Naive thymus-derived CD8-positive, alpha-beta T cell (primary cell): Measurements from ENCODE around the gene ETV1. TPM values are rescaled to one million over a fixed set of nuclear protein-coding genes. Genes with fewer than 3 reads are reported as not detected.

ENCODE experiments used
- ATAC-seq, 2 donors: fragments of 150-1000 bp; cut with Tn5 transposase in 1 of 2; sonication (Bioruptor Pico), chemical (Tn5 transposase) in 1 of 2; 1 replicate in 1 of 2; 2 replicates in 1 of 2; pipeline ENCODE4 v1.10.0; 2021; ENCODE audit warnings: mild to moderate bottlenecking in 2 of 2, moderate library complexity in 2 of 2
- POLR2A ChIA-PET: fragments of 350-600 bp; sonication (Branson Sonifier 250); formaldehyde crosslinking; loops from one replicate; lab custom pipeline; 2021; ENCODE audit warnings: antibody characterized with exemption; lab: Charles Lee
- DNase-seq, 10 donors: peaks; one replicate each; pipeline versions ENCODE4 v3.0.0 to v3.0.0-alpha.2; 2020 to 2022
- H3K27ac Mint-ChIP-seq, 10 donors: one replicate each; pipeline ENCODE4 v1.8.0; 2020 to 2022; ENCODE audit warnings: mild to moderate bottlenecking in 10 of 10, mixed read lengths in 10 of 10, moderate library complexity in 4 of 10, inconsistent platforms in 1 of 10
- H3K27me3 Mint-ChIP-seq, 5 donors: one replicate each; pipeline ENCODE4 v1.8.0; 2021 to 2022; ENCODE audit warnings: mixed read lengths in 5 of 5
- H3K36me3 Mint-ChIP-seq, 3 donors: one replicate each; pipeline ENCODE4 v1.8.0; 2020 to 2022; ENCODE audit warnings: mixed read lengths in 3 of 3, mild to moderate bottlenecking in 2 of 3, inconsistent platforms in 1 of 3
- H3K4me1 Mint-ChIP-seq, 4 donors: one replicate each; pipeline ENCODE4 v1.8.0; 2021 to 2022; ENCODE audit warnings: mixed read lengths in 4 of 4
- H3K4me3 Mint-ChIP-seq, 10 donors: one replicate each; pipeline ENCODE4 v1.8.0; 2020 to 2022; ENCODE audit warnings: mild to moderate bottlenecking in 10 of 10, mixed read lengths in 10 of 10, moderate library complexity in 6 of 10, inconsistent platforms in 1 of 10
- H3K9me3 Mint-ChIP-seq, 9 donors: one replicate each; pipeline ENCODE4 v1.8.0; 2020 to 2022; ENCODE audit warnings: mixed read lengths in 9 of 9, mild to moderate bottlenecking in 3 of 9, inconsistent platforms in 1 of 9, moderate library complexity in 1 of 9
- polyA plus RNA-seq, 3 donors: library from polyadenylated mRNA; unstranded; fragments of 300-500 nt; fragmentation: Illumina TruSeq; gene quantifications; one replicate each; pipeline ENCODE4 v1.2.3, GENCODE V29; 2021
- total RNA-seq, 8 experiments: library from RNA in 2 of 8; stranded (reverse) in 2 of 8; gene quantifications; one replicate each; pipeline ENCODE4 v1.2.3 and lab custom pipeline; 2021 to 2026

The ETV1 gene
- total and polyA plus RNA-seq, 5 experiments from 2014 or later: not detected

DNA sequence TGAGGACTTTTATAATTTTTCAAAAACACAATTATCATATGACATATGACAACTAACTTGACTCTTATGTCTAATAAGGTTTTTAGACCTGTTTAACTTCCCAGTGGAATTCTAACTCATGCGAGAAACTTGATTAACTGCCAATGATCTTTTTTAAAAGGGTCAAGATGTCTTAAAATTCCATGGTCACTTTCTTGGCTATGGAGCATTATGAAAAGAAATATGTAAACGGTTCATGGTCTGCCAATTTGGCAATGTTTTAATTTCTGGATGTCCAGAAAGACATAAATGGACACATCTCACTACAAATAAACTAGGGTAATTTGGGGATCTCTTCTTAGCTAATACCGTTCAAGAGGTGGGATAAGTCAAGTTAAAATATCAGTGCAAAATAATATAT lies 5.4 kb downstream of the ETV1 start:
- H3K27me3 Mint-ChIP-seq: peaks cover 2 to 30% (median 10%) of the 10 kb centered on the region in 5 donors

DNA sequence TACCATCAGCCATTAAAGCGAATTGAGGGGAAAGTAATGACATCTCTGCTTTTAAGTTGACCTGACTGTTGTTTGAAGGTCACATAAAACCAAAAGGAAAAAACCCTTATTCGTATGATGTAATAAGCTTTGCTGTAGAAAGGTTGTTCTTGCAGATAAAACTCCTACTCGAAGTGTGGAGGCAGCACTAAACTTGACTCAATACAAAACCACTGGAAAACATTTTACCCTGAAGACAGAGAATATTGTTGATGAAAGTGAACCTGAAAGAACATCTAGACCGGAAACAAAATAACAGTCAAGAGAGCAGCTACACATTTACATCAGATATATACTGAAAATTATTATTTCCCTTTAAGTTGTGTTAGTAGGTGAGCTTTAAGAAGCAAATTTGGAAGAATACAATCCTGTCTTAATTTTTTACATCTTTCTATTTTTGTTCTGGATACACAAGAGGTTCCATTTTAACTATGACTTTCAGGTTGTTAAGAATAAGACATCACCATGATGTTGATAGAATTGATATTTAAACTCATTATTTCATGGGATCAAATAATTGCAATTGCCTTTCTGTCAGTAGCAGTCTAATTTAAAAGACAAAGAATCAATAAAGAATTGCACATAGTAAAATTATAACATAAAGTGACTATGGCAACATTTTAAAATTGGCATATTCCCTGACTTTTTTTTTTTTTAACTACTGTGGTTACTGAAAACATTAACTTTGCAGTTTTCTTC lies 6.4 kb downstream of the ETV1 start:
- POLR2A ChIA-PET: no interaction called here
- H3K27me3 Mint-ChIP-seq: peaks cover 2 to 30% (median 10%) of the 10 kb centered on the region in 5 donors
- no peak for ATAC-seq
- no peak for DNase-seq
- H3K4me1 Mint-ChIP-seq: no peaks in the 10 kb centered on the region
- no peaks in the 10 kb centered on the region for H3K36me3 Mint-ChIP-seq
- H3K27ac Mint-ChIP-seq: no peak overlapping the region
- H3K4me3 Mint-ChIP-seq: no peak overlapping the region
- peaks cover 0 to 3% (median 0%) of the 10 kb centered on the region in 9 donors for H3K9me3 Mint-ChIP-seq

More for the DNA sequence above, 5.4 kb downstream of the ETV1 start:
- Mint-ChIP-seq H3K4me1 (no peaks in the 10 kb centered on the region), H3K27ac (no peak overlapping the region), H3K36me3 (no peaks in the 10 kb centered on the region), H3K4me3 (no peak overlapping the region), H3K9me3 (peaks cover 0 to 3% (median 0%) of the 10 kb centered on the region in 9 donors)
- POLR2A ChIA-PET: no interaction called here
- DNase-seq: no peak
- no peak for ATAC-seq

GRCh38 chr7:13981070-13981469 lies 8.4 kb downstream of the ETV1 start:
- no peaks in the 10 kb centered on the region for H3K4me1 Mint-ChIP-seq
- ATAC-seq (no peak), DNase-seq (no peak)
- no peaks in the 10 kb centered on the region for H3K36me3 Mint-ChIP-seq
- no peak overlapping the region for H3K4me3 Mint-ChIP-seq
- POLR2A ChIA-PET: no interaction called here
- H3K9me3 Mint-ChIP-seq: peaks cover 0 to 3% (median 0%) of the 10 kb centered on the region in 9 donors
- H3K27me3 Mint-ChIP-seq: peaks cover 2 to 22% (median 7%) of the 10 kb centered on the region in 5 donors
- no peak overlapping the region for H3K27ac Mint-ChIP-seq

DNA sequence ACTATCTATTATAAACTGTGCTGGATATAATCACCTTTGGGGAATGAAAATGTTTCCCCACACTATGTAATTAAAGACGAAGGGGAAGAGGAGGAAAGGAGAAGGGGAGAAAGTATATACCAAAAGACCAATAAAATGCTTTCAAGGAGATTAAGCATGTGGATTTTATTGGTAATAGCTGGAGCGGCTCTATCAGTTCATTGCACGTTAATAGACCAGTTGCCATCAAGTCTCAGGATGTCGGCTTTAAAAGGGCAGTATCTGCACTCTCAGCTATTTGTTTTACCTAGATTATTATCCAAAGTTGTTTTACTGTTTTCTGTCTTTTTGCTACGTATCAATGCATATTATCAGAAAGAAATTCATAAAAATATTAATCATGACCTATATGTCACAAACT lies 9.0 kb downstream of the ETV1 start:
- H3K27ac Mint-ChIP-seq: no peak overlapping the region
- no peaks in the 10 kb centered on the region for H3K9me3 Mint-ChIP-seq

DNA sequence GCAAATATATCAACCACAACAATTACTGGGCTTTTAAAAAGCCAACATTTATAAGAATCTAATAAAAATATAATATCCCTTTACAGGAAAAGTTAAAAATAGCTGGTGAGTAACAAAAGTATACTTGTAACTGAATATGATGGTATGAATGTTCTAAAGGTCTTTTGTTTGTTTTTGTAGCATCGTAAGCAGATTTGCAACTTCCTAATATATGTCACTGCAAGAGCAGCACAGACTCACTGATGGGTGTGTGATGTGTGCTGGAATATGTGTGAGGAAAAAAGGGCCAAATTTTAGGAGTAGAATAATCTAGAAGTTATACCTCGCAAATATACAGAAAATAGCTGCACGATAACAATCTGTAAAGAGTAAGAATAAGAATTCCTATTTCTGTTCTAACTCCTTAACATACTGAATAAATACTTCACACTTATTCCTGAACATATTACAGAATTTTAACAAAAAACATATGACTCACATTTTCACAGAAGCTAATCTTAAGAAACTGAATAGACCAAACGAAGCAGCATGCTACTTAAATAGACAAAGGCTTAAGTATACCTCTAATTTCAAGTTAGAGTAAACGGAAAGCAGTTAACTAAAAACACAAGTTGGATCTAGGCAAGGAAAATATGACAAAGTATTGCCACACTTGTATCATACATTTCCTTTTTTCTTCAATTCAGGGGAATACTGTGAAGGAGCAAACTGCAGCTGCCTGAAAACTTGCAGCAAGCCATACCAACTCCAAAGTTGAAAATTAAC lies 9.6 kb downstream of the ETV1 start:
- peaks cover 0 to 17% (median 3%) of the 10 kb centered on the region in 5 donors for H3K27me3 Mint-ChIP-seq
- no peaks in the 10 kb centered on the region for H3K4me1 Mint-ChIP-seq
- DNase-seq (no peak), ATAC-seq (no peak)
- H3K27ac Mint-ChIP-seq: no peak overlapping the region
- H3K4me3 Mint-ChIP-seq: no peak overlapping the region
- H3K36me3 Mint-ChIP-seq: no peaks in the 10 kb centered on the region
- POLR2A ChIA-PET: no interaction called here
- no peaks in the 10 kb centered on the region for H3K9me3 Mint-ChIP-seq

More for the DNA sequence above, 9.0 kb downstream of the ETV1 start:
- no peak for DNase-seq
- peaks cover 0 to 18% (median 2%) of the 10 kb centered on the region in 5 donors for H3K27me3 Mint-ChIP-seq
- ATAC-seq: no peak
- POLR2A ChIA-PET: no interaction called here
- H3K4me3 Mint-ChIP-seq: no peak overlapping the region
- no peaks in the 10 kb centered on the region for H3K4me1 Mint-ChIP-seq
- no peaks in the 10 kb centered on the region for H3K36me3 Mint-ChIP-seq

- Mint-ChIP-seq H3K27ac (no peak overlapping the region), H3K36me3 (no peaks in the 10 kb centered on the region), H3K4me3 (no peak overlapping the region), H3K9me3 (no peaks in the 10 kb centered on the region), H3K27me3 (peaks cover 2 to 22% (median 7%) of the 10 kb centered on the region in 5 donors), H3K4me1 (no peaks in the 10 kb centered on the region)
- ATAC-seq: no peak
- POLR2A ChIA-PET: no interaction called here
- no peak for DNase-seq
Measured at GRCh38 chr7:13976594-13976993, 12.9 kb downstream of the ETV1 start.

GRCh38 chr7:13965077-13965476 lies 24.4 kb downstream of the ETV1 start:
- H3K4me3 Mint-ChIP-seq: no peak overlapping the region
- H3K4me1 Mint-ChIP-seq: no peaks in the 10 kb centered on the region
- DNase-seq: no peak
- H3K27ac Mint-ChIP-seq: no peak overlapping the region
- H3K36me3 Mint-ChIP-seq: no peaks in the 10 kb centered on the region
- H3K9me3 Mint-ChIP-seq: peaks cover 0 to 1% (median 0%) of the 10 kb centered on the region in 9 donors
- no peaks in the 10 kb centered on the region for H3K27me3 Mint-ChIP-seq
- POLR2A ChIA-PET: no interaction called here
- ATAC-seq: no peak

- H3K4me1 Mint-ChIP-seq: no peaks in the 10 kb centered on the region
- H3K27ac Mint-ChIP-seq: no peak overlapping the region
- no peak overlapping the region for H3K4me3 Mint-ChIP-seq
- no peak for DNase-seq
- ATAC-seq: no peak
- H3K27me3 Mint-ChIP-seq: no peaks in the 10 kb centered on the region
- POLR2A ChIA-PET: no interaction called here
- peaks cover 0 to 1% (median 0%) of the 10 kb centered on the region in 9 donors for H3K9me3 Mint-ChIP-seq
- peaks cover 0 to 2% (median 0%) of the 10 kb centered on the region in 3 donors for H3K36me3 Mint-ChIP-seq
Measured at GRCh38 chr7:13963925-13964324, 25.5 kb downstream of the ETV1 start.

- POLR2A ChIA-PET: no interaction called here
- H3K27me3 Mint-ChIP-seq: no peaks in the 10 kb centered on the region
- H3K36me3 Mint-ChIP-seq: peaks cover 0 to 2% (median 0%) of the 10 kb centered on the region in 3 donors
- H3K9me3 Mint-ChIP-seq: peaks cover 0 to 4% (median 0%) of the 10 kb centered on the region in 9 donors
- no peak overlapping the region for H3K4me3 Mint-ChIP-seq
- H3K27ac Mint-ChIP-seq: no peak overlapping the region
- H3K4me1 Mint-ChIP-seq: no peaks in the 10 kb centered on the region
- ATAC-seq (no peak), DNase-seq (no peak)
Measured at GRCh38 chr7:13955494-13955893, 34.0 kb downstream of the ETV1 start.

DNA sequence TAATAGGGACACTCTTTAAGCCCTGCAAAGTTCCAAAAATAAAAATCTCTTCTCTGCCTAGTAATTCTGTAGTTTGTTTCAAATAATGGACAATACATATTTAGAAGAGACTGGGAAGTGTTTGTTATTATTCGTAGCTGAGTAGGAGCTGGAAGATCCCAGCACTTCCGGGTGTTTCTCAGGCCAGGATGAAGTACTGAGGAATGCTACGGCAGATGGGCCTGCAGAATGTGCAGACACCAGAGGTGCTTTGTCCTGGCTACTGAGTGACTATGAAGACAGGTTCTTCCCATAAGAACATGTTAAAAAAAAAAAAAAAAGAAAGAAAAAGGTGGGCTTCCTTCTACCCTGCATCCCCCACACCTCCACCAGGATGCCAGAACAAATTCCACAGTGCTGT lies 36.1 kb downstream of the ETV1 start:
- Mint-ChIP-seq H3K9me3 (peaks cover 0 to 4% (median 0%) of the 10 kb centered on the region in 9 donors), H3K27me3 (no peaks in the 10 kb centered on the region), H3K4me1 (no peaks in the 10 kb centered on the region), H3K27ac (no peak overlapping the region), H3K36me3 (no peaks in the 10 kb centered on the region), H3K4me3 (no peak overlapping the region)
- POLR2A ChIA-PET: interaction anchor here (0.7 kb wide), 1 partner anchor 652 kb away, joined by 5 read pairs; no protein-coding TSS in a partner anchor
- no peak for ATAC-seq
- DNase-seq: no peak

- Mint-ChIP-seq H3K4me1 (no peaks in the 10 kb centered on the region), H3K27ac (no peak overlapping the region), H3K36me3 (no peaks in the 10 kb centered on the region), H3K4me3 (no peak overlapping the region), H3K9me3 (peaks cover 0 to 4% (median 0%) of the 10 kb centered on the region in 9 donors), H3K27me3 (no peaks in the 10 kb centered on the region)
- ATAC-seq: no peak
- DNase-seq: no peak
- POLR2A ChIA-PET: interaction anchor here (0.7 kb wide), 1 partner anchor 651 kb away, joined by 5 read pairs; no protein-coding TSS in a partner anchor
Measured at GRCh38 chr7:13952921-13953320, 36.5 kb downstream of the ETV1 start.

GRCh38 chr7:13949939-13950338 lies 39.5 kb downstream of the ETV1 start:
- no peak for DNase-seq
- ATAC-seq: no peak
- no peaks in the 10 kb centered on the region for H3K36me3 Mint-ChIP-seq
- no peaks in the 10 kb centered on the region for H3K4me1 Mint-ChIP-seq
- H3K4me3 Mint-ChIP-seq: no peak overlapping the region
- H3K27me3 Mint-ChIP-seq: no peaks in the 10 kb centered on the region
- POLR2A ChIA-PET: no interaction called here
- peaks cover 0 to 4% (median 0%) of the 10 kb centered on the region in 9 donors for H3K9me3 Mint-ChIP-seq
- H3K27ac Mint-ChIP-seq: no peak overlapping the region

GRCh38 chr7:13949445-13949844 lies 40.0 kb downstream of the ETV1 start:
- H3K27ac Mint-ChIP-seq: no peak overlapping the region
- no peak overlapping the region for H3K4me3 Mint-ChIP-seq
- no peaks in the 10 kb centered on the region for H3K4me1 Mint-ChIP-seq
- H3K36me3 Mint-ChIP-seq: no peaks in the 10 kb centered on the region
- ATAC-seq (no peak), DNase-seq (no peak)
- H3K27me3 Mint-ChIP-seq: no peaks in the 10 kb centered on the region
- POLR2A ChIA-PET: no interaction called here
- H3K9me3 Mint-ChIP-seq: peaks cover 0 to 4% (median 0%) of the 10 kb centered on the region in 9 donors
